SK-N-SH (cell line): ENCODE results near the gene ANKS1B. TPM values are rescaled to one million over a fixed set of nuclear protein-coding genes. Genes with fewer than 3 reads are reported as not detected.

Experiments used
- CTCF ChIA-PET: fragments of 300-600, 350-600 bp; formaldehyde crosslinking; extraction: SDS; loops from one replicate; lab custom pipeline; 2021; lab: Yijun Ruan, JAX
- POLR2A ChIA-PET: fragments of 350-600 bp; sonication (Branson Sonifier 250); formaldehyde crosslinking; extraction: SDS; loops from one replicate; lab custom pipeline; 2020; ENCODE audit warnings: antibody characterized with exemption, inconsistent platforms; lab: Yijun Ruan, JAX
- DNase-seq: peaks from one replicate; pipeline ENCODE4 v3.0.0; 2012
- H2AFZ ChIP-seq: fragments of 200-600 bp; sonication (generic); 2 replicates; pipeline ENCODE4 v1.8.1; 2016; ENCODE audit warnings: antibody characterized with exemption, mild to moderate bottlenecking, low read depth
- H3F3A ChIP-seq: fragments of 200-600 bp; sonication (generic); replicated peaks from 2 replicates; pipeline ENCODE3; 2016; ENCODE audit warnings: antibody characterized with exemption, mild to moderate bottlenecking; ENCODE audit not compliant: insufficient read depth
- H3K27ac ChIP-seq, 2 experiments: fragments of 200-500 bp in 1 of 2; fragments of 200-600 bp in 1 of 2; sonication (Bioruptor generic) in 1 of 2; sonication (generic), shearing (Covaris generic) in 1 of 2; 2 replicates each; pipeline versions ENCODE4 v1.5.1 to v1.6.1; 2014 to 2016; ENCODE audit warnings: low read depth in 2 of 2, inconsistent platforms in 1 of 2, low read length in 1 of 2, mild to moderate bottlenecking in 1 of 2, mixed read lengths in 1 of 2
- H3K27me3 ChIP-seq: fragments of 200-600 bp; sonication (generic), shearing (Covaris generic); 2 replicates; pipeline ENCODE4 v1.6.1; 2016; ENCODE audit warnings: mixed run types; ENCODE audit not compliant: insufficient read depth
- H3K36me3 ChIP-seq, 2 experiments: fragments of 200-500 bp in 1 of 2; fragments of 200-600 bp in 1 of 2; sonication (Bioruptor generic) in 1 of 2; sonication (generic) in 1 of 2; replicated peaks in 1 of 2; 2 replicates each; pipeline versions ENCODE3 to v1.5.1; 2014 to 2016; ENCODE audit warnings: low read length in 1 of 2, mild to moderate bottlenecking in 1 of 2; ENCODE audit not compliant: insufficient read depth in 2 of 2, control insufficient read depth in 1 of 2
- H3K4me1 ChIP-seq, 2 experiments: fragments of 200-500 bp in 1 of 2; fragments of 200-600 bp in 1 of 2; sonication (Bioruptor generic) in 1 of 2; sonication (generic), shearing (Covaris generic) in 1 of 2; 2 replicates each; pipeline versions ENCODE4 v1.5.1 to v1.6.1; 2014 to 2016; ENCODE audit warnings: low read depth in 1 of 2, low read length in 1 of 2, mixed run types in 1 of 2; ENCODE audit not compliant: insufficient read depth in 2 of 2, control insufficient read depth in 1 of 2
- H3K4me2 ChIP-seq: fragments of 200-600 bp; sonication (generic), shearing (Covaris generic); 2 replicates; pipeline ENCODE4 v1.6.1; 2017; ENCODE audit warnings: mixed run types
- H3K4me3 ChIP-seq, 2 experiments: fragments of 200-500 bp in 1 of 2; fragments of 200-600 bp in 1 of 2; sonication (Bioruptor generic) in 1 of 2; sonication (generic), shearing (Covaris generic) in 1 of 2; 2 replicates each; pipeline versions ENCODE4 v1.5.1 to v1.8.1; 2014 to 2016; ENCODE audit warnings: low read depth in 2 of 2, inconsistent platforms in 1 of 2, low read length in 1 of 2, mild to moderate bottlenecking in 1 of 2, mixed read lengths in 1 of 2, moderate library complexity in 1 of 2
- H3K79me2 ChIP-seq: fragments of 200-600 bp; sonication (generic); 2 replicates; pipeline ENCODE4 v1.8.1; 2017; ENCODE audit warnings: mild to moderate bottlenecking; ENCODE audit not compliant: insufficient read depth
- H3K9ac ChIP-seq: fragments of 200-600 bp; sonication (generic); 2 replicates; pipeline ENCODE4 v1.6.1; 2017; ENCODE audit warnings: mixed run types
- H3K9me2 ChIP-seq: fragments of 200-600 bp; sonication (generic); 2 replicates; pipeline ENCODE4 v1.6.1; 2017; ENCODE audit warnings: mixed run types
- H3K9me3 ChIP-seq: fragments of 200-600 bp; sonication (generic); 2 replicates; pipeline ENCODE4 v1.6.1; 2017; ENCODE audit warnings: mixed run types, mild to moderate bottlenecking, moderate library complexity
- H4K20me1 ChIP-seq: fragments of 200-600 bp; sonication (generic); 2 replicates; pipeline ENCODE4 v1.6.1; 2017; ENCODE audit warnings: mild to moderate bottlenecking, mixed run types; ENCODE audit not compliant: insufficient read depth
- CHD2 ChIP-seq: fragments of 150-350 bp; IDR thresholded peaks from 2 replicates; pipeline ENCODE4 v1.6.1; 2018; ENCODE audit warnings: low read length; ENCODE audit not compliant: partially characterized antibody
- ELF1 ChIP-seq: IDR thresholded peaks from 2 replicates; pipeline ENCODE4 v1.4.0; 2012
- EP300 ChIP-seq, 2 experiments: IDR thresholded peaks; 2 replicates each; pipeline versions ENCODE4 v1.4.0 to v1.6.1; 2012; ENCODE audit warnings: borderline replicate concordance in 1 of 2, low read depth in 1 of 2, low read length in 1 of 2
- EZH2phosphoT487 ChIP-seq: fragments of 200-600 bp; sonication (generic); IDR thresholded peaks from 2 replicates; pipeline ENCODE4 v1.6.1; 2017; ENCODE audit warnings: low read depth, mixed run types, mild to moderate bottlenecking, antibody characterized with exemption, moderate library complexity, borderline replicate concordance
- FOSL2 ChIP-seq: IDR thresholded peaks from 2 replicates; pipeline ENCODE4 v1.4.0; 2012; ENCODE audit warnings: low read depth, mild to moderate bottlenecking, moderate library complexity, borderline replicate concordance
- GATA2 ChIP-seq: sonication (generic); formaldehyde crosslinking; IDR thresholded peaks from 2 replicates; pipeline ENCODE4 v1.5.0; 2020; ENCODE audit warnings: mild to moderate bottlenecking, missing genetic modification reagents
- MXI1 ChIP-seq: IDR thresholded peaks from 2 replicates; pipeline ENCODE4 v1.6.1; 2012; ENCODE audit warnings: mild to moderate bottlenecking, low read depth, low read length, improper control_type of control experiment
- NFIC ChIP-seq: IDR thresholded peaks from 2 replicates; pipeline ENCODE4 v1.4.0; 2012; ENCODE audit warnings: borderline replicate concordance
- POLR2AphosphoS5 ChIP-seq: IDR thresholded peaks from 2 replicates; pipeline ENCODE4 v1.6.1; 2012; ENCODE audit warnings: low read depth, low read length
- RAD21 ChIP-seq: IDR thresholded peaks from 2 replicates; pipeline ENCODE4 v1.6.1; 2012; ENCODE audit warnings: mild to moderate bottlenecking, low read length
- RCOR1 ChIP-seq: fragments of 150-350 bp; IDR thresholded peaks from 2 replicates; pipeline ENCODE4 v1.6.1; 2017; ENCODE audit warnings: antibody characterized with exemption, low read length
- RFX5 ChIP-seq: IDR thresholded peaks from 2 replicates; pipeline ENCODE4 v1.6.1; 2012; ENCODE audit warnings: mild to moderate bottlenecking, improper control_type of control experiment, low read length
- RXRA ChIP-seq: IDR thresholded peaks from 2 replicates; pipeline ENCODE4 v1.4.0; 2012; ENCODE audit warnings: low read depth, mild to moderate bottlenecking, borderline replicate concordance
- SMC3 ChIP-seq: IDR thresholded peaks from 2 replicates; pipeline ENCODE4 v1.6.1; 2012; ENCODE audit warnings: low read depth, low read length, improper control_type of control experiment
- TEAD4 ChIP-seq: IDR thresholded peaks from 2 replicates; pipeline ENCODE4 v1.4.0; 2012; ENCODE audit warnings: mild to moderate bottlenecking, borderline replicate concordance; ENCODE audit not compliant: insufficient read depth
- YY1 ChIP-seq: IDR thresholded peaks from 2 replicates; pipeline ENCODE4 v1.4.0; 2012; ENCODE audit warnings: low read depth, mild to moderate bottlenecking
- WGBS: methylation state at CpG from one replicate; pipeline ENCODE4 v1.1.6; 2017; ENCODE audit warnings: low lambda C conversion rate; 5-methylcytosine and 5-hydroxymethylcytosine counted together
- polyA plus RNA-seq, 3 experiments: library from polyadenylated mRNA; depleted of rRNA; stranded (reverse); fragments of >200 nt; gene quantifications; 2 replicates each; pipeline ENCODE4 v1.2.3, GENCODE V29; 2012
- TF ChIP-seq, protein P1 (sequence below): IDR thresholded peaks from 2 replicates; pipeline ENCODE4 v1.4.0; 2012; ENCODE audit warnings: low read depth
- TF ChIP-seq, protein P2 (sequence below): fragments of 150-350 bp; IDR thresholded peaks from 2 replicates; pipeline ENCODE4 v1.6.1; 2016; ENCODE audit warnings: mild to moderate bottlenecking, low read depth, low read length
- TF ChIP-seq, protein P3 (sequence below): fragments of 200-600 bp; sonication (generic); IDR thresholded peaks from 2 replicates; pipeline ENCODE4 v1.6.1; 2017; ENCODE audit warnings: antibody characterized with exemption, mild to moderate bottlenecking, moderate library complexity
- TF ChIP-seq, protein P4 (sequence below): fragments of 150-350 bp; IDR thresholded peaks from 2 replicates; pipeline ENCODE4 v1.6.1; 2017; ENCODE audit warnings: antibody characterized with exemption, low read length, low read depth, borderline replicate concordance

Gene ANKS1B
- polyA plus RNA-seq, 1 of the 3 experiments (the other 2 are of a cell fraction), result 1.8 TPM

DNA sequence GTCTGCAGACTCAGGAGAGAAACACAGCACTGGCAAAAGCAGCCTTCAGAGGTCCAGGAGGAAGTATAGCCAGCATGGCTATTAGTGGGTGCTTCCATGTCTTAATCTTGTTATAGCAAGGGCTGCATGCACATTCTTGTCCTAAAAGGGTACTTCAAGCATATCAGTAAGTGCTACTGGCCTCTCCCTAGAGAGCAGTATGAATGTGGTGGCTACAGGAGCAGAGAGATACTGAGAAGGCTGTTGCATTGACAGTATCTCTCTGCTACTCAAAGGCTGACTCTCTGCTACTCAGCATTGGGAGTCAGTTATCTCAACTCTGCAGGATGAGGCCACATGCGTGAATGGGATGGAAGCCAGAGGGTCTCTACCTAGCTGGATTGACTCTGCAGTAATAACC lies 335.2 kb downstream of the ANKS1B start:
- no peak for DNase-seq
- Histone ChIP-seq H3K4me2 (no peak overlapping the region), H3K36me3 (no peaks in the 10 kb centered on the region), H3K4me1 (no peaks in the 10 kb centered on the region), H3K9ac (no peak overlapping the region), H3K9me2 (no peaks in the 10 kb centered on the region), H4K20me1 (no peaks in the 10 kb centered on the region), H3K27ac (no peak overlapping the region)
- POLR2A ChIA-PET, result no interaction called here
- CTCF ChIA-PET, result no interaction called here
- TF ChIP-seq YY1, result no peak
- TF ChIP-seq, protein P1, sequence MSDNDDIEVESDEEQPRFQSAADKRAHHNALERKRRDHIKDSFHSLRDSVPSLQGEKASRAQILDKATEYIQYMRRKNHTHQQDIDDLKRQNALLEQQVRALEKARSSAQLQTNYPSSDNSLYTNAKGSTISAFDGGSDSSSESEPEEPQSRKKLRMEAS, result no peak
- no peak for TF ChIP-seq NFIC
- TF ChIP-seq RCOR1, result no peak
- TF ChIP-seq, all 33 proteins: peak for 0
- Histone ChIP-seq H3K9me3 (no peaks in the 10 kb centered on the region), H3K4me3 (no peak overlapping the region), H2AFZ (no peak overlapping the region), H3F3A (no peaks in the 10 kb centered on the region), H3K79me2 (no peaks in the 10 kb centered on the region), H3K27me3 (no peaks in the 10 kb centered on the region)
- WGBS, result no CpG with 5 or more reads among the region's 1 CpG

DNA sequence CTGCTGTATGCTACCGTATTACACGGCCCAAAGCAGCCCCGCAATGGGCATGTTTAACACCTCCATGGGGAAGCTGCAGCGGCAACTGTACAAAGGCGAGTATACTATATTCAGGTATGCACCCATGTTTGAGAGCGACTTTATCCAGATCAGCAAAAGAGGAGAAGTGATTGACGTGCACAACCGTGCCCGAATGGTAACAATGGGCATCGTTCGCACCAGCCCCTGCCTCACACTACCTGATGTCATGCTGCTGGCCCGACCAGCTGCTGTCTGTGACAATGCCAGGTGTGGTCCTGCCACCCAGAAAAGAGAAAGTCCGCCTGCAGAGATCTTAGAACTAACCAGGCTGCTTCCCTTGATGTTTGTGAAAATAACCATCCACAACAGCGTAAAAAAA lies 336.6 kb downstream of the ANKS1B start:
- H3F3A ChIP-seq, result no peaks in the 10 kb centered on the region
- H3K4me3 ChIP-seq, result no peak overlapping the region
- H3K9ac ChIP-seq, result no peak overlapping the region
- no peak for DNase-seq
- no peaks in the 10 kb centered on the region for H3K27me3 ChIP-seq
- no peaks in the 10 kb centered on the region for H3K9me2 ChIP-seq
- no peak overlapping the region for H3K27ac ChIP-seq
- H3K9me3 ChIP-seq, result no peaks in the 10 kb centered on the region
- TF ChIP-seq EZH2phosphoT487 (no peak), GATA2 (CRISPR knock-in tag) (no peak), EP300 (IDR thresholded peaks at IDR 0.05; ENCODE audit: borderline replicate concordance in 1 of 2, low read depth in 1 of 2, low read length in 1 of 2) (no peak), FOSL2 (no peak), POLR2AphosphoS5 (no peak), YY1 (no peak), TEAD4 (no peak), NFIC (no peak), RXRA (no peak), ELF1 (no peak), SMC3 (no peak), RAD21 (no peak), MXI1 (no peak), CHD2 (no peak), RCOR1 (no peak), RFX5 (no peak)
- TF ChIP-seq, protein P1, result no peak
- TF ChIP-seq, protein P2, sequence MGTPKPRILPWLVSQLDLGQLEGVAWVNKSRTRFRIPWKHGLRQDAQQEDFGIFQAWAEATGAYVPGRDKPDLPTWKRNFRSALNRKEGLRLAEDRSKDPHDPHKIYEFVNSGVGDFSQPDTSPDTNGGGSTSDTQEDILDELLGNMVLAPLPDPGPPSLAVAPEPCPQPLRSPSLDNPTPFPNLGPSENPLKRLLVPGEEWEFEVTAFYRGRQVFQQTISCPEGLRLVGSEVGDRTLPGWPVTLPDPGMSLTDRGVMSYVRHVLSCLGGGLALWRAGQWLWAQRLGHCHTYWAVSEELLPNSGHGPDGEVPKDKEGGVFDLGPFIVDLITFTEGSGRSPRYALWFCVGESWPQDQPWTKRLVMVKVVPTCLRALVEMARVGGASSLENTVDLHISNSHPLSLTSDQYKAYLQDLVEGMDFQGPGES, result no peak
- TF ChIP-seq, protein P3, sequence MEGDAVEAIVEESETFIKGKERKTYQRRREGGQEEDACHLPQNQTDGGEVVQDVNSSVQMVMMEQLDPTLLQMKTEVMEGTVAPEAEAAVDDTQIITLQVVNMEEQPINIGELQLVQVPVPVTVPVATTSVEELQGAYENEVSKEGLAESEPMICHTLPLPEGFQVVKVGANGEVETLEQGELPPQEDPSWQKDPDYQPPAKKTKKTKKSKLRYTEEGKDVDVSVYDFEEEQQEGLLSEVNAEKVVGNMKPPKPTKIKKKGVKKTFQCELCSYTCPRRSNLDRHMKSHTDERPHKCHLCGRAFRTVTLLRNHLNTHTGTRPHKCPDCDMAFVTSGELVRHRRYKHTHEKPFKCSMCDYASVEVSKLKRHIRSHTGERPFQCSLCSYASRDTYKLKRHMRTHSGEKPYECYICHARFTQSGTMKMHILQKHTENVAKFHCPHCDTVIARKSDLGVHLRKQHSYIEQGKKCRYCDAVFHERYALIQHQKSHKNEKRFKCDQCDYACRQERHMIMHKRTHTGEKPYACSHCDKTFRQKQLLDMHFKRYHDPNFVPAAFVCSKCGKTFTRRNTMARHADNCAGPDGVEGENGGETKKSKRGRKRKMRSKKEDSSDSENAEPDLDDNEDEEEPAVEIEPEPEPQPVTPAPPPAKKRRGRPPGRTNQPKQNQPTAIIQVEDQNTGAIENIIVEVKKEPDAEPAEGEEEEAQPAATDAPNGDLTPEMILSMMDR, result no peak
- TF ChIP-seq, protein P4, sequence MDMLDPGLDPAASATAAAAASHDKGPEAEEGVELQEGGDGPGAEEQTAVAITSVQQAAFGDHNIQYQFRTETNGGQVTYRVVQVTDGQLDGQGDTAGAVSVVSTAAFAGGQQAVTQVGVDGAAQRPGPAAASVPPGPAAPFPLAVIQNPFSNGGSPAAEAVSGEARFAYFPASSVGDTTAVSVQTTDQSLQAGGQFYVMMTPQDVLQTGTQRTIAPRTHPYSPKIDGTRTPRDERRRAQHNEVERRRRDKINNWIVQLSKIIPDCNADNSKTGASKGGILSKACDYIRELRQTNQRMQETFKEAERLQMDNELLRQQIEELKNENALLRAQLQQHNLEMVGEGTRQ, result no peak
- no peaks in the 10 kb centered on the region for H3K36me3 ChIP-seq
- CTCF ChIA-PET, result interaction anchor here (1.4 kb wide), 1 partner anchor 605 kb away, joined by 3 read pairs; no protein-coding TSS in a partner anchor
- H2AFZ ChIP-seq, result no peak overlapping the region
- no peaks in the 10 kb centered on the region for H3K4me1 ChIP-seq
- 67% methylated on average over 9 of the region's 14 CpGs for WGBS
- POLR2A ChIA-PET, result no interaction called here
- H3K4me2 ChIP-seq, result no peak overlapping the region
- no peaks in the 10 kb centered on the region for H4K20me1 ChIP-seq
- no peaks in the 10 kb centered on the region for H3K79me2 ChIP-seq
